Measurements from ENCODE around the gene ASPM. TPM values are rescaled to one million over a fixed set of nuclear protein-coding genes. Genes with fewer than 3 reads are reported as not detected.

ASPM gene
- total RNA-seq, 1 experiment from 2014 or later = 29.9 TPM

DNA sequence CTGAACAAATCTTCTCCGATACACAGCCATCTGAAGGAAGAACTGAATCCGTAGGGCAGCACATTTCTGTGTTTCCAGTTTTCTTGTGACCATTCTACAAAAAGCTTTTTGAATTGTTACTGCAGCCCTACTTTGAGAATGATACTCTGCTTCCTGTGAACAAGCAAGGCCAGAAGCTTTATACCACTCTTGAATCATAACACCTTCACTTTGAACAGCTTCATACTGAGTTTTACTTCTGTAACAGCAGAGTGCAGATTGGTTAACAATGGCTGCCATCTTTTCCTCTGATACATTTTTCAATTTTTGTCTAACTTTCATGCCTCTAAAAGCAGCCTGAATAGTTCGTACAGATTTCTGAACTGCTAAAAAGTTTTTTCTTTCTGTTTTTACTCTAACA is 45.8 kb downstream of the ASPM start:
- Histone ChIP-seq H3K27ac (ENCODE audit: low read depth, low read length) (no peak overlapping the region), H3K9me2 (ENCODE audit: insufficient read depth) (no peaks in the 10 kb centered on the region), H2AFZ (ENCODE audit: low read depth, low read length, poor library complexity, severe bottlenecking) (no peak overlapping the region), H3K9me3 (ENCODE audit: control insufficient read depth in 1 of 2, insufficient read depth in 1 of 2, low read depth in 1 of 2, low read length in 2 of 2) (no peaks in the 10 kb centered on the region), H3K4me1 (ENCODE audit: control insufficient read depth in 1 of 2, insufficient read depth in 2 of 2, low read length in 2 of 2) (no peaks in the 10 kb centered on the region), H3K27me3 (ENCODE audit: insufficient read depth, low read length) (no peaks in the 10 kb centered on the region), H3K36me3 (ENCODE audit: control insufficient read depth in 1 of 2, insufficient read depth in 2 of 2, low read length in 2 of 2) (peaks cover 11 to 24% of the 10 kb centered on the region in 2 experiments; a peak in 3 of 4 replicates), H3K79me2 (ENCODE audit: insufficient read depth, low read length) (no peaks in the 10 kb centered on the region), H3K4me2 (ENCODE audit: low read length) (no peak overlapping the region), H3K4me3 (replicated peaks in 1 of 2; ENCODE audit: low read depth in 1 of 2, low read length in 2 of 2) (no peak overlapping the region), H3K9ac (ENCODE audit: low read length) (no peak overlapping the region), H4K20me1 (ENCODE audit: insufficient read depth) (no peaks in the 10 kb centered on the region)
- BruUV-seq (replicated peaks) = no TSS peak
- POLR2A ChIA-PET = no interaction called here
- RAD21 ChIA-PET (ENCODE audit: low non-redundant PET in 1 of 2, low total read pairs in 2 of 2, uncharacterized antibody in 2 of 2, unreplicated experiment in 2 of 2) = no interaction called here
- TF ChIP-seq TCF7L2 (IDR thresholded peaks at IDR 0.05; ENCODE audit: borderline replicate concordance, extremely low read depth, insufficient read depth, insufficient read length) (no peak), SRF (IDR thresholded peaks at IDR 0.05; ENCODE audit: low read depth) (no peak)
- DNase-seq (ENCODE audit: low read depth, low spot score) (no peak), ATAC-seq (no peak)
- CTCF ChIA-PET = no interaction called here
- intact Hi-C loops (cut with micrococcal nuclease) = no loop called here

DNA sequence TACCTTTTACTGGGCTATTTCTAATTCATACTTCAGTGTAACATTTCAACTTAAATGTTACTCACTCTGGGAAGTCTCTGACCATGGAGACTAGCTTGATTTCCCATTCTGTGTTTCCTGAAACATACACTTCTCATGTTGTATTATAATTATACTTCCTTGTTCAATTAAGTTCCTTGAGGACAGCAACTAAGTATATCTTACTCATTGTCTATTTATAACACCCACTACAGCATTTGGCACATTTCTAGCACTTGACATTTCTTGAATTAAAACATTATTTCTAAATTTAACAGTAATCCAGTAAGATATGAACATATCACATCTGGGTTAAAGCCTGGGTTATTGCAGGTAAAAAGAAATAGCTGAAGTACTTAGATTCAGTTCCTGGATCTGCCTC is 47.0 kb downstream of the ASPM start:
- Histone ChIP-seq H3K79me2 (ENCODE audit: insufficient read depth, low read length) (no peaks in the 10 kb centered on the region), H3K36me3 (ENCODE audit: control insufficient read depth in 1 of 2, insufficient read depth in 2 of 2, low read length in 2 of 2) (peaks cover 7 to 20% of the 10 kb centered on the region in 2 experiments; a peak in 3 of 4 replicates), H3K4me2 (ENCODE audit: low read length) (no peak overlapping the region), H4K20me1 (ENCODE audit: insufficient read depth) (no peaks in the 10 kb centered on the region), H3K27me3 (ENCODE audit: insufficient read depth, low read length) (no peaks in the 10 kb centered on the region), H3K9ac (ENCODE audit: low read length) (no peak overlapping the region), H3K4me1 (ENCODE audit: control insufficient read depth in 1 of 2, insufficient read depth in 2 of 2, low read length in 2 of 2) (no peaks in the 10 kb centered on the region), H3K4me3 (replicated peaks in 1 of 2; ENCODE audit: low read depth in 1 of 2, low read length in 2 of 2) (no peak overlapping the region), H3K27ac (ENCODE audit: low read depth, low read length) (no peak overlapping the region), H2AFZ (ENCODE audit: low read depth, low read length, poor library complexity, severe bottlenecking) (no peak overlapping the region), H3K9me2 (ENCODE audit: insufficient read depth) (no peaks in the 10 kb centered on the region), H3K9me3 (ENCODE audit: control insufficient read depth in 1 of 2, insufficient read depth in 1 of 2, low read depth in 1 of 2, low read length in 2 of 2) (no peaks in the 10 kb centered on the region)
- ChIA-PET CTCF (no interaction called here), POLR2A (no interaction called here), RAD21 (ENCODE audit: low non-redundant PET in 1 of 2, low total read pairs in 2 of 2, uncharacterized antibody in 2 of 2, unreplicated experiment in 2 of 2) (no interaction called here)
- intact Hi-C loops (cut with micrococcal nuclease) = no loop called here
- no peak for DNase-seq (ENCODE audit: low read depth, low spot score)
- ATAC-seq = no peak
- no TSS peak for BruUV-seq (replicated peaks)
- TF ChIP-seq ZNF274 (IDR thresholded peaks at IDR 0.05; ENCODE audit: low read depth, low read length) = no peak
- TF ChIP-seq RAD21 (IDR thresholded peaks at IDR 0.05; ENCODE audit: low read depth) = no peak
- TF ChIP-seq EGR1 (IDR thresholded peaks at IDR 0.05; ENCODE audit: low read depth) = no peak
- TF ChIP-seq, protein P1, sequence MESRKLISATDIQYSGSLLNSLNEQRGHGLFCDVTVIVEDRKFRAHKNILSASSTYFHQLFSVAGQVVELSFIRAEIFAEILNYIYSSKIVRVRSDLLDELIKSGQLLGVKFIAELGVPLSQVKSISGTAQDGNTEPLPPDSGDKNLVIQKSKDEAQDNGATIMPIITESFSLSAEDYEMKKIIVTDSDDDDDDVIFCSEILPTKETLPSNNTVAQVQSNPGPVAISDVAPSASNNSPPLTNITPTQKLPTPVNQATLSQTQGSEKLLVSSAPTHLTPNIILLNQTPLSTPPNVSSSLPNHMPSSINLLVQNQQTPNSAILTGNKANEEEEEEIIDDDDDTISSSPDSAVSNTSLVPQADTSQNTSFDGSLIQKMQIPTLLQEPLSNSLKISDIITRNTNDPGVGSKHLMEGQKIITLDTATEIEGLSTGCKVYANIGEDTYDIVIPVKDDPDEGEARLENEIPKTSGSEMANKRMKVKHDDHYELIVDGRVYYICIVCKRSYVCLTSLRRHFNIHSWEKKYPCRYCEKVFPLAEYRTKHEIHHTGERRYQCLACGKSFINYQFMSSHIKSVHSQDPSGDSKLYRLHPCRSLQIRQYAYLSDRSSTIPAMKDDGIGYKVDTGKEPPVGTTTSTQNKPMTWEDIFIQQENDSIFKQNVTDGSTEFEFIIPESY (IDR thresholded peaks at IDR 0.05; ENCODE audit: extremely low read depth, insufficient replicate concordance, low read length) = no peak
- no peak for TF ChIP-seq CEBPB (IDR thresholded peaks at IDR 0.05; ENCODE audit: low read depth)
- TF ChIP-seq CBX3 (IDR thresholded peaks at IDR 0.05; ENCODE audit: low read depth) = no peak
- no peak for TF ChIP-seq ELF1 (IDR thresholded peaks at IDR 0.05; ENCODE audit: borderline replicate concordance, low read depth)
- TF ChIP-seq, protein P2, sequence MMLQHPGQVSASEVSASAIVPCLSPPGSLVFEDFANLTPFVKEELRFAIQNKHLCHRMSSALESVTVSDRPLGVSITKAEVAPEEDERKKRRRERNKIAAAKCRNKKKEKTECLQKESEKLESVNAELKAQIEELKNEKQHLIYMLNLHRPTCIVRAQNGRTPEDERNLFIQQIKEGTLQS (IDR thresholded peaks at IDR 0.05) = no peak
- no peak for TF ChIP-seq YY1 (IDR thresholded peaks at IDR 0.05; ENCODE audit: extremely low read depth, insufficient replicate concordance, low read depth, low read length)
- no peak for TF ChIP-seq SP1 (IDR thresholded peaks at IDR 0.05; ENCODE audit: low read depth)
- TF ChIP-seq JUND (IDR thresholded peaks at IDR 0.05) = no peak
- TF ChIP-seq, protein P3, sequence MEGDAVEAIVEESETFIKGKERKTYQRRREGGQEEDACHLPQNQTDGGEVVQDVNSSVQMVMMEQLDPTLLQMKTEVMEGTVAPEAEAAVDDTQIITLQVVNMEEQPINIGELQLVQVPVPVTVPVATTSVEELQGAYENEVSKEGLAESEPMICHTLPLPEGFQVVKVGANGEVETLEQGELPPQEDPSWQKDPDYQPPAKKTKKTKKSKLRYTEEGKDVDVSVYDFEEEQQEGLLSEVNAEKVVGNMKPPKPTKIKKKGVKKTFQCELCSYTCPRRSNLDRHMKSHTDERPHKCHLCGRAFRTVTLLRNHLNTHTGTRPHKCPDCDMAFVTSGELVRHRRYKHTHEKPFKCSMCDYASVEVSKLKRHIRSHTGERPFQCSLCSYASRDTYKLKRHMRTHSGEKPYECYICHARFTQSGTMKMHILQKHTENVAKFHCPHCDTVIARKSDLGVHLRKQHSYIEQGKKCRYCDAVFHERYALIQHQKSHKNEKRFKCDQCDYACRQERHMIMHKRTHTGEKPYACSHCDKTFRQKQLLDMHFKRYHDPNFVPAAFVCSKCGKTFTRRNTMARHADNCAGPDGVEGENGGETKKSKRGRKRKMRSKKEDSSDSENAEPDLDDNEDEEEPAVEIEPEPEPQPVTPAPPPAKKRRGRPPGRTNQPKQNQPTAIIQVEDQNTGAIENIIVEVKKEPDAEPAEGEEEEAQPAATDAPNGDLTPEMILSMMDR (IDR thresholded peaks at IDR 0.05 in 2 of 3, conservative IDR thresholded peaks at IDR 0.05 in 1 of 3; ENCODE audit: borderline replicate concordance in 1 of 3, insufficient read depth in 1 of 3, low read depth in 2 of 3, low read length in 2 of 3) = no peak
- TF ChIP-seq ZFX (IDR thresholded peaks at IDR 0.05) = no peak
- no peak for TF ChIP-seq FOSL1 (IDR thresholded peaks at IDR 0.05; ENCODE audit: low read depth)
- TF ChIP-seq POLR2AphosphoS5 (IDR thresholded peaks at IDR 0.05; ENCODE audit: low read depth, low read length) = no peak
- TF ChIP-seq, protein P4, sequence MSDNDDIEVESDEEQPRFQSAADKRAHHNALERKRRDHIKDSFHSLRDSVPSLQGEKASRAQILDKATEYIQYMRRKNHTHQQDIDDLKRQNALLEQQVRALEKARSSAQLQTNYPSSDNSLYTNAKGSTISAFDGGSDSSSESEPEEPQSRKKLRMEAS (IDR thresholded peaks at IDR 0.05) = no peak
- TF ChIP-seq TCF7L2 (IDR thresholded peaks at IDR 0.05; ENCODE audit: borderline replicate concordance, extremely low read depth, insufficient read depth, insufficient read length) = no peak

Data from HCT116 (cell line).